DOHH2 (cell line): ENCODE results near the gene DMRTA1.
"Not testable (repeated sequence)": the region's sequence is repeated elsewhere in the genome, so short reads cannot be mapped to it uniquely, and the experiment has no call there.

Experiments used
- H3F3A ChIP-seq: fragments of 200-600 bp; sonication (generic), shearing (Covaris generic); 2 replicates; pipeline ENCODE4 v1.6.0; 2016; ENCODE audit warnings: antibody characterized with exemption, mild to moderate bottlenecking; ENCODE audit not compliant: control insufficient read depth, insufficient read depth
- H3K27ac ChIP-seq: fragments of 200-600 bp; sonication (generic); 2 replicates; pipeline ENCODE4 v1.5.1; 2014; ENCODE audit warnings: low read depth, mild to moderate bottlenecking, low read length, moderate library complexity
- H3K27me3 ChIP-seq: fragments of 200-600 bp; sonication (generic); 2 replicates; pipeline ENCODE4 v1.6.1; 2014; ENCODE audit warnings: mild to moderate bottlenecking, low read length, mixed read lengths; ENCODE audit not compliant: control insufficient read depth
- H3K36me3 ChIP-seq: fragments of 200-600 bp; sonication (generic); 2 replicates; pipeline ENCODE4 v1.6.1; 2014; ENCODE audit warnings: mild to moderate bottlenecking, low read length, moderate library complexity, mixed read lengths; ENCODE audit not compliant: control insufficient read depth
- H3K4me1 ChIP-seq: fragments of 200-600 bp; sonication (generic); 2 replicates; pipeline ENCODE4 v1.6.1; 2014; ENCODE audit warnings: mild to moderate bottlenecking, low read length, mixed read lengths; ENCODE audit not compliant: control insufficient read depth
- H3K4me2 ChIP-seq: fragments of 200-600 bp; sonication (generic); 2 replicates; pipeline ENCODE4 v1.6.0; 2014; ENCODE audit warnings: mild to moderate bottlenecking, low read length, moderate library complexity
- H3K4me3 ChIP-seq: fragments of 200-600 bp; sonication (generic); 2 replicates; pipeline ENCODE4 v1.5.1; 2014; ENCODE audit warnings: mild to moderate bottlenecking, low read length, mixed read lengths
- H3K79me2 ChIP-seq: fragments of 200-600 bp; sonication (generic); 2 replicates; pipeline ENCODE4 v1.6.1; 2014; ENCODE audit warnings: mild to moderate bottlenecking, low read length, mixed read lengths; ENCODE audit not compliant: control insufficient read depth
- H3K9me2 ChIP-seq: fragments of 200-600 bp; sonication (generic); replicated peaks from 2 replicates; pipeline ENCODE4 v1.6.1; 2014; ENCODE audit warnings: mild to moderate bottlenecking, low read length, mixed read lengths; ENCODE audit not compliant: control insufficient read depth
- H3K9me3 ChIP-seq: fragments of 200-600 bp; sonication (generic); 2 replicates; pipeline ENCODE4 v1.6.1; 2014; ENCODE audit warnings: antibody characterized with exemption, low read length, mixed read lengths; ENCODE audit not compliant: control insufficient read depth, insufficient read depth
- H4K20me1 ChIP-seq: fragments of 200-600 bp; sonication (generic); 2 replicates; pipeline ENCODE4 v1.6.0; 2014; ENCODE audit warnings: low read depth, mild to moderate bottlenecking, antibody characterized with exemption, low read length, moderate library complexity; ENCODE audit not compliant: control insufficient read depth, insufficient read depth
- EZH2phosphoT487 ChIP-seq: fragments of 200-600 bp; sonication (generic); IDR thresholded peaks from 2 replicates; pipeline ENCODE4 v1.6.1; 2017; ENCODE audit warnings: borderline replicate concordance, mild to moderate bottlenecking, antibody characterized with exemption, low read length, moderate library complexity, mixed read lengths
- TF ChIP-seq, protein P1 (sequence below): fragments of 200-600 bp; sonication (generic); IDR thresholded peaks from one replicate; pipeline ENCODE4 v1.5.1; 2014; ENCODE audit warnings: antibody characterized with exemption, mild to moderate bottlenecking, low read depth, low read length; ENCODE audit not compliant: poor library complexity, severe bottlenecking

DMRTA1 gene

GRCh38 chr9:22437461-22438067 is 9.1 kb upstream of the DMRTA1 start:
- not testable (repeated sequence) for H3K79me2 ChIP-seq, H3F3A ChIP-seq, H3K27me3 ChIP-seq, H3K4me2 ChIP-seq, H3K36me3 ChIP-seq, H3K9me2 ChIP-seq, H4K20me1 ChIP-seq, H3K27ac ChIP-seq, H3K9me3 ChIP-seq, H3K4me1 ChIP-seq, H3K4me3 ChIP-seq

DNA sequence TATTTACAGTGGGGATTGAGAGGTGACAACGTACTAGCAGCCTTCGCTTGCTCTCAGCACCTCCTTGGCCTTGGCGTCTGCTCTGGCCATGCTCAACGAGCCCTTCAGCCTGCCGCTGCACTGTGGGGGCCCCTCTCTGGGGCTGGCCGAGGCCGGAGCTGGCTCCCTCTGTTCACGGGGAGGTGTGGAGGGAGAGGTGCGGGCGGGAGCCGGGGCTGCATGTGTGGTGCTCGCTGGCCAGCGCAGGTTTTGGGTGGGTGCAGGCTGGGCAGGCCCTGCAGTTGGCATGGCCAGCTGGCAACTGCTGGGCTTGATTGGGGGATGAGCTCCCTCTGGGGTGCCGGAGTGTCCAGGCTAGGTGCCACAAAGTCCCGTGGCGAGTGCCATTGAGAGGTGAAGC is 5.8 kb upstream of the DMRTA1 start:
- Histone ChIP-seq H3K4me3 (no peak overlapping the region), H3K36me3 (no peaks in the 10 kb centered on the region), H3K27me3 (no peaks in the 10 kb centered on the region), H3K79me2 (no peaks in the 10 kb centered on the region), H4K20me1 (no peaks in the 10 kb centered on the region), H3K4me1 (no peaks in the 10 kb centered on the region), H3K4me2 (no peak overlapping the region), H3F3A (no peaks in the 10 kb centered on the region), H3K27ac (no peak overlapping the region), H3K9me2 (no peaks in the 10 kb centered on the region), H3K9me3 (no peaks in the 10 kb centered on the region)
- TF ChIP-seq, protein P1, sequence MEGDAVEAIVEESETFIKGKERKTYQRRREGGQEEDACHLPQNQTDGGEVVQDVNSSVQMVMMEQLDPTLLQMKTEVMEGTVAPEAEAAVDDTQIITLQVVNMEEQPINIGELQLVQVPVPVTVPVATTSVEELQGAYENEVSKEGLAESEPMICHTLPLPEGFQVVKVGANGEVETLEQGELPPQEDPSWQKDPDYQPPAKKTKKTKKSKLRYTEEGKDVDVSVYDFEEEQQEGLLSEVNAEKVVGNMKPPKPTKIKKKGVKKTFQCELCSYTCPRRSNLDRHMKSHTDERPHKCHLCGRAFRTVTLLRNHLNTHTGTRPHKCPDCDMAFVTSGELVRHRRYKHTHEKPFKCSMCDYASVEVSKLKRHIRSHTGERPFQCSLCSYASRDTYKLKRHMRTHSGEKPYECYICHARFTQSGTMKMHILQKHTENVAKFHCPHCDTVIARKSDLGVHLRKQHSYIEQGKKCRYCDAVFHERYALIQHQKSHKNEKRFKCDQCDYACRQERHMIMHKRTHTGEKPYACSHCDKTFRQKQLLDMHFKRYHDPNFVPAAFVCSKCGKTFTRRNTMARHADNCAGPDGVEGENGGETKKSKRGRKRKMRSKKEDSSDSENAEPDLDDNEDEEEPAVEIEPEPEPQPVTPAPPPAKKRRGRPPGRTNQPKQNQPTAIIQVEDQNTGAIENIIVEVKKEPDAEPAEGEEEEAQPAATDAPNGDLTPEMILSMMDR: no peak
- TF ChIP-seq EZH2phosphoT487: no peak

- H3K9me3 ChIP-seq: no peaks in the 10 kb centered on the region
- H3F3A ChIP-seq: no peaks in the 10 kb centered on the region
- H3K4me2 ChIP-seq: no peak overlapping the region
- no peak overlapping the region for H3K27ac ChIP-seq
- H3K4me1 ChIP-seq: no peaks in the 10 kb centered on the region
- no peaks in the 10 kb centered on the region for H3K27me3 ChIP-seq
- TF ChIP-seq, protein P1: no peak
- no peak for TF ChIP-seq EZH2phosphoT487
- H4K20me1 ChIP-seq: no peaks in the 10 kb centered on the region
- no peaks in the 10 kb centered on the region for H3K9me2 ChIP-seq
- no peaks in the 10 kb centered on the region for H3K79me2 ChIP-seq
- no peak overlapping the region for H3K4me3 ChIP-seq
- no peaks in the 10 kb centered on the region for H3K36me3 ChIP-seq
Observed at GRCh38 chr9:22446950-22447617, 460 bp downstream of the DMRTA1 start.

- TF ChIP-seq, protein P1: no peak
- TF ChIP-seq EZH2phosphoT487: no peak
- Histone ChIP-seq H3K9me3 (no peaks in the 10 kb centered on the region), H3K4me2 (no peak overlapping the region), H4K20me1 (no peaks in the 10 kb centered on the region), H3K4me3 (no peak overlapping the region), H3K9me2 (no peaks in the 10 kb centered on the region), H3K27ac (no peak overlapping the region), H3K79me2 (no peaks in the 10 kb centered on the region), H3K4me1 (no peaks in the 10 kb centered on the region), H3K36me3 (no peaks in the 10 kb centered on the region), H3K27me3 (no peaks in the 10 kb centered on the region), H3F3A (no peaks in the 10 kb centered on the region)
Observed at GRCh38 chr9:22447618-22448305, 1.1 kb downstream of the DMRTA1 start.
